KMS-11 (cell line): ENCODE data around the gene B3GNT9.

Source experiments
- H2AFZ ChIP-seq: fragments of 200-600 bp; sonication (generic); 2 replicates; pipeline ENCODE4 v1.6.1; 2016; ENCODE audit warnings: antibody characterized with exemption, mixed run types, low read depth
- H3K27ac ChIP-seq: fragments of 200-600 bp; sonication (generic); 2 replicates; pipeline ENCODE4 v1.6.1; 2016; ENCODE audit warnings: mild to moderate bottlenecking, mixed run types
- H3K27me3 ChIP-seq: fragments of 200-600 bp; sonication (generic); 2 replicates; pipeline ENCODE4 v1.6.1; 2017; ENCODE audit warnings: mild to moderate bottlenecking, low read depth, mixed run types, moderate library complexity; ENCODE audit not compliant: insufficient read depth
- H3K36me3 ChIP-seq: fragments of 200-600 bp; sonication (generic); 2 replicates; pipeline ENCODE4 v1.6.1; 2017; ENCODE audit warnings: mild to moderate bottlenecking, mixed run types; ENCODE audit not compliant: insufficient read depth
- H3K4me1 ChIP-seq: fragments of 200-600 bp; sonication (generic); 2 replicates; pipeline ENCODE4 v1.6.1; 2016; ENCODE audit warnings: mild to moderate bottlenecking, low read depth, mixed run types; ENCODE audit not compliant: poor library complexity, severe bottlenecking
- H3K4me2 ChIP-seq: fragments of 200-600 bp; sonication (generic); 2 replicates; pipeline ENCODE4 v1.7.0; 2016; ENCODE audit warnings: mild to moderate bottlenecking, mixed run types
- H3K4me3 ChIP-seq: fragments of 200-600 bp; sonication (generic); IDR thresholded peaks from 2 replicates; pipeline ENCODE4 v1.6.1; 2017; ENCODE audit warnings: low read depth, low read length, mixed read lengths; ENCODE audit not compliant: insufficient read depth
- H3K79me2 ChIP-seq: fragments of 200-600 bp; sonication (generic); 2 replicates; pipeline ENCODE4 v1.6.1; 2016; ENCODE audit warnings: low read depth, mixed run types; ENCODE audit not compliant: insufficient read depth
- H3K9ac ChIP-seq: fragments of 200-600 bp; sonication (generic); 2 replicates; pipeline ENCODE4 v1.6.1; 2016; ENCODE audit warnings: mild to moderate bottlenecking, mixed run types
- H4K20me1 ChIP-seq: fragments of 200-600 bp; sonication (generic); 2 replicates; pipeline ENCODE4 v1.6.1; 2016; ENCODE audit warnings: mild to moderate bottlenecking, mixed run types; ENCODE audit not compliant: insufficient read depth
- TF ChIP-seq, protein P1 (sequence below): fragments of 200-600 bp; sonication (generic); conservative IDR thresholded peaks from 2 replicates; pipeline ENCODE4 v1.6.1; 2017; ENCODE audit warnings: low read depth, mild to moderate bottlenecking, antibody characterized with exemption, low read length, moderate library complexity, mixed read lengths

Gene B3GNT9

GRCh38 chr16:67169011-67169451, 18.2 kb upstream of the B3GNT9 start:
- H3K4me1 ChIP-seq = peaks cover 80% of the 10 kb centered on the region
- no peaks in the 10 kb centered on the region for H3K36me3 ChIP-seq
- H3K27ac ChIP-seq = no peak overlapping the region
- H3K79me2 ChIP-seq = no peaks in the 10 kb centered on the region
- H3K27me3 ChIP-seq = no peaks in the 10 kb centered on the region
- no peak overlapping the region; the same call in 1 of the 2 replicates for H3K9ac ChIP-seq
- no peak overlapping the region for H2AFZ ChIP-seq
- H4K20me1 ChIP-seq = no peaks in the 10 kb centered on the region
- H3K4me3 ChIP-seq = no peak overlapping the region
- TF ChIP-seq, protein P1, sequence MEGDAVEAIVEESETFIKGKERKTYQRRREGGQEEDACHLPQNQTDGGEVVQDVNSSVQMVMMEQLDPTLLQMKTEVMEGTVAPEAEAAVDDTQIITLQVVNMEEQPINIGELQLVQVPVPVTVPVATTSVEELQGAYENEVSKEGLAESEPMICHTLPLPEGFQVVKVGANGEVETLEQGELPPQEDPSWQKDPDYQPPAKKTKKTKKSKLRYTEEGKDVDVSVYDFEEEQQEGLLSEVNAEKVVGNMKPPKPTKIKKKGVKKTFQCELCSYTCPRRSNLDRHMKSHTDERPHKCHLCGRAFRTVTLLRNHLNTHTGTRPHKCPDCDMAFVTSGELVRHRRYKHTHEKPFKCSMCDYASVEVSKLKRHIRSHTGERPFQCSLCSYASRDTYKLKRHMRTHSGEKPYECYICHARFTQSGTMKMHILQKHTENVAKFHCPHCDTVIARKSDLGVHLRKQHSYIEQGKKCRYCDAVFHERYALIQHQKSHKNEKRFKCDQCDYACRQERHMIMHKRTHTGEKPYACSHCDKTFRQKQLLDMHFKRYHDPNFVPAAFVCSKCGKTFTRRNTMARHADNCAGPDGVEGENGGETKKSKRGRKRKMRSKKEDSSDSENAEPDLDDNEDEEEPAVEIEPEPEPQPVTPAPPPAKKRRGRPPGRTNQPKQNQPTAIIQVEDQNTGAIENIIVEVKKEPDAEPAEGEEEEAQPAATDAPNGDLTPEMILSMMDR = no peak
- H3K4me2 ChIP-seq = peak overlapping the region; percentile 91; the same call in 1 of the 2 replicates

- no peaks in the 10 kb centered on the region for H3K36me3 ChIP-seq
- H3K4me1 ChIP-seq = peaks cover 69% of the 10 kb centered on the region
- H3K9ac ChIP-seq = no peak overlapping the region
- TF ChIP-seq, protein P1 = no peak
- H3K79me2 ChIP-seq = no peaks in the 10 kb centered on the region
- H3K4me3 ChIP-seq = no peak overlapping the region
- H3K27ac ChIP-seq = no peak overlapping the region
- H3K4me2 ChIP-seq = no peak overlapping the region; the same call in 1 of the 2 replicates
- no peaks in the 10 kb centered on the region for H3K27me3 ChIP-seq
- no peaks in the 10 kb centered on the region for H4K20me1 ChIP-seq
- no peak overlapping the region for H2AFZ ChIP-seq
These were observed 16.8 kb upstream of the B3GNT9 start for GRCh38 chr16:67167588-67167987.

- H3K27ac ChIP-seq = no peak overlapping the region
These were observed 15.9 kb upstream of the B3GNT9 start for GRCh38 chr16:67166598-67167168.

GRCh38 chr16:67166110-67166547, 15.3 kb upstream of the B3GNT9 start:
- Histone ChIP-seq H3K79me2 (no peaks in the 10 kb centered on the region), H2AFZ (no peak overlapping the region), H3K4me2 (no peak overlapping the region), H3K9ac (no peak overlapping the region), H3K4me3 (no peak overlapping the region), H3K4me1 (peaks cover 62% of the 10 kb centered on the region), H3K36me3 (no peaks in the 10 kb centered on the region), H3K27me3 (no peaks in the 10 kb centered on the region), H4K20me1 (no peaks in the 10 kb centered on the region), H3K27ac (no peak overlapping the region)
- TF ChIP-seq, protein P1 = no peak

More at GRCh38 chr16:67166598-67167168, 15.9 kb upstream of the B3GNT9 start:
- no peaks in the 10 kb centered on the region for H4K20me1 ChIP-seq
- H3K36me3 ChIP-seq = no peaks in the 10 kb centered on the region
- no peaks in the 10 kb centered on the region for H3K79me2 ChIP-seq
- H3K4me3 ChIP-seq = no peak overlapping the region
- H3K27me3 ChIP-seq = no peaks in the 10 kb centered on the region
- H2AFZ ChIP-seq = no peak overlapping the region
- H3K4me2 ChIP-seq = no peak overlapping the region; the same call in 1 of the 2 replicates
- TF ChIP-seq, protein P1 = no peak
- no peak overlapping the region for H3K9ac ChIP-seq
- peaks cover 62% of the 10 kb centered on the region for H3K4me1 ChIP-seq
